HCT116 (cell line): ENCODE results near the gene FER. TPM values are rescaled to one million over a fixed set of nuclear protein-coding genes. Genes with fewer than 3 reads are reported as not detected.

ENCODE experiments used
- ATAC-seq: fragments of 200-7000 bp; cut with Tn5 transposase; 2 replicates; pipeline ENCODE4 v1.9.1; 2020; ENCODE audit warnings: mild to moderate bottlenecking, moderate library complexity
- BruUV-seq: library from RNA; stranded (reverse); fragments of 400-500 nt; replicated peaks from 2 replicates; lab custom pipeline; 2021; lab: Mats Ljungman, UMichigan
- CTCF ChIA-PET: fragments of 300-600 bp; sonication (Branson Sonifier 250); formaldehyde crosslinking; loops from one replicate; lab custom pipeline; 2021; ENCODE audit warnings: antibody characterized with exemption; lab: Charles Lee
- POLR2A ChIA-PET: fragments of 300-600, 350-600 bp; sonication (Branson Sonifier 250); formaldehyde crosslinking; loops from one replicate; lab custom pipeline; 2021; ENCODE audit warnings: antibody characterized with exemption; lab: Charles Lee
- RAD21 ChIA-PET, 2 experiments: fragments of 300-600 bp; sonication (Branson Sonifier 250); formaldehyde crosslinking; loops; one replicate each; lab custom pipeline; 2023; ENCODE audit warnings: low total read pairs in 2 of 2; ENCODE audit not compliant: uncharacterized antibody in 2 of 2, unreplicated experiment in 2 of 2, low non-redundant PET in 1 of 2; lab: Charles Lee
- DNase-seq: peaks from one replicate; pipeline ENCODE4 v3.0.0-alpha.2; 2010; ENCODE audit warnings: low read depth, low spot score
- H2AFZ ChIP-seq: fragments of 200-600 bp; shearing (Covaris generic), sonication (generic); 2 replicates; pipeline ENCODE4 v1.6.1; 2017; ENCODE audit warnings: low read depth, mixed run types, mixed read lengths, antibody characterized with exemption, low read length; ENCODE audit not compliant: poor library complexity, severe bottlenecking
- H3K27ac ChIP-seq: 2 replicates; pipeline ENCODE4 v1.5.1; 2012; ENCODE audit warnings: low read depth, low read length
- H3K27me3 ChIP-seq: fragments of 200-600 bp; sonication (generic); 2 replicates; pipeline ENCODE4 v1.6.1; 2016; ENCODE audit warnings: mixed run types, low read length, mixed read lengths; ENCODE audit not compliant: insufficient read depth
- H3K36me3 ChIP-seq, 2 experiments: fragments of 200-500 bp in 1 of 2; fragments of 200-600 bp in 1 of 2; sonication (Bioruptor generic) in 1 of 2; sonication (generic) in 1 of 2; 2 replicates each; pipeline versions ENCODE4 v1.5.1 to v1.6.1; 2014 to 2016; ENCODE audit warnings: low read length in 2 of 2, inconsistent platforms in 1 of 2, mixed read lengths in 1 of 2, mixed run types in 1 of 2; ENCODE audit not compliant: insufficient read depth in 2 of 2, control insufficient read depth in 1 of 2
- H3K4me1 ChIP-seq, 2 experiments: fragments of 200-600 bp in 1 of 2; sonication (generic) in 1 of 2; 2 replicates each; pipeline versions ENCODE4 v1.5.1 to v1.6.1; 2012 to 2017; ENCODE audit warnings: low read length in 2 of 2, inconsistent platforms in 1 of 2, mild to moderate bottlenecking in 1 of 2, mixed read lengths in 1 of 2, mixed run types in 1 of 2, moderate library complexity in 1 of 2; ENCODE audit not compliant: insufficient read depth in 2 of 2, control insufficient read depth in 1 of 2
- H3K4me2 ChIP-seq: fragments of 200-600 bp; sonication (generic); 2 replicates; pipeline ENCODE4 v1.6.1; 2017; ENCODE audit warnings: mixed run types, low read length, mixed read lengths
- H3K4me3 ChIP-seq, 2 experiments: fragments of 200-600 bp in 1 of 2; sonication (generic) in 1 of 2; replicated peaks in 1 of 2; 2 replicates each; pipeline ENCODE4 v1.5.1; 2011 to 2016; ENCODE audit warnings: low read length in 2 of 2, control low read depth in 1 of 2, low read depth in 1 of 2, mild to moderate bottlenecking in 1 of 2, mixed read lengths in 1 of 2, mixed run types in 1 of 2
- H3K79me2 ChIP-seq: fragments of 200-600 bp; sonication (generic); 2 replicates; pipeline ENCODE4 v1.6.1; 2017; ENCODE audit warnings: mild to moderate bottlenecking, mixed run types, low read length, moderate library complexity, mixed read lengths; ENCODE audit not compliant: insufficient read depth
- H3K9ac ChIP-seq: fragments of 200-600 bp; sonication (generic); 2 replicates; pipeline ENCODE4 v1.6.1; 2016; ENCODE audit warnings: low read length, mixed read lengths
- H3K9me2 ChIP-seq: fragments of 200-600 bp; sonication (generic), shearing (Covaris generic); 2 replicates; pipeline ENCODE4 v1.6.1; 2017; ENCODE audit warnings: mixed run types, mild to moderate bottlenecking, moderate library complexity; ENCODE audit not compliant: insufficient read depth
- H3K9me3 ChIP-seq, 2 experiments: fragments of 200-500 bp in 1 of 2; fragments of 200-600 bp in 1 of 2; sonication (Bioruptor generic) in 1 of 2; sonication (generic) in 1 of 2; 2 replicates each; pipeline ENCODE4 v1.6.1; 2014 to 2017; ENCODE audit warnings: low read length in 2 of 2, mixed read lengths in 2 of 2, inconsistent platforms in 1 of 2, low read depth in 1 of 2, mild to moderate bottlenecking in 1 of 2, mixed run types in 1 of 2, moderate library complexity in 1 of 2; ENCODE audit not compliant: control insufficient read depth in 1 of 2, insufficient read depth in 1 of 2
- H4K20me1 ChIP-seq: fragments of 200-600 bp; sonication (generic), shearing (Covaris generic); 2 replicates; pipeline ENCODE4 v1.6.1; 2017; ENCODE audit warnings: mixed run types, mild to moderate bottlenecking, moderate library complexity; ENCODE audit not compliant: insufficient read depth
- CEBPB ChIP-seq: IDR thresholded peaks from 2 replicates; pipeline ENCODE4 v1.6.1; 2012; ENCODE audit warnings: low read depth
- ELF1 ChIP-seq: IDR thresholded peaks from 2 replicates; pipeline ENCODE4 v1.6.1; 2012; ENCODE audit warnings: low read depth, borderline replicate concordance
- EZH2 ChIP-seq: fragments of 200-600 bp; sonication (generic); IDR thresholded peaks from 2 replicates; pipeline ENCODE4 v1.6.1; 2017; ENCODE audit warnings: antibody characterized with exemption, mixed run types
- EZH2phosphoT487 ChIP-seq: fragments of 200-600 bp; IDR thresholded peaks from 2 replicates; pipeline ENCODE4 v1.6.1; 2018; ENCODE audit warnings: antibody characterized with exemption, borderline replicate concordance
- FOSL1 ChIP-seq: IDR thresholded peaks from 2 replicates; pipeline ENCODE4 v1.6.1; 2012; ENCODE audit warnings: low read depth
- JUND ChIP-seq: IDR thresholded peaks from 2 replicates; pipeline ENCODE4 v1.6.1; 2012
- POLR2A ChIP-seq: IDR thresholded peaks from 2 replicates; pipeline ENCODE4 v1.7.0; 2011; ENCODE audit warnings: borderline replicate concordance; ENCODE audit not compliant: insufficient read depth, insufficient read length; ENCODE audit errors: extremely low read depth
- POLR2AphosphoS5 ChIP-seq: IDR thresholded peaks from 2 replicates; pipeline ENCODE4 v1.6.1; 2011; ENCODE audit warnings: mild to moderate bottlenecking, low read depth, low read length, moderate library complexity
- RAD21 ChIP-seq: IDR thresholded peaks from 2 replicates; pipeline ENCODE4 v1.6.1; 2012; ENCODE audit warnings: low read depth, mild to moderate bottlenecking
- SP1 ChIP-seq: IDR thresholded peaks from 2 replicates; pipeline ENCODE4 v1.6.1; 2012; ENCODE audit warnings: low read depth
- SRF ChIP-seq: IDR thresholded peaks from 2 replicates; pipeline ENCODE4 v1.6.1; 2012; ENCODE audit warnings: low read depth
- YY1 ChIP-seq: IDR thresholded peaks from 2 replicates; pipeline ENCODE4 v1.6.1; 2011; ENCODE audit warnings: low read length, low read depth, moderate library complexity, mild to moderate bottlenecking; ENCODE audit not compliant: insufficient replicate concordance; ENCODE audit errors: extremely low read depth
- ZNF274 ChIP-seq: fragments of 200-500 bp; sonication (Bioruptor generic); IDR thresholded peaks from 2 replicates; pipeline ENCODE4 v1.6.1; 2014; ENCODE audit warnings: mild to moderate bottlenecking, low read depth, low read length, inconsistent platforms
- intact Hi-C: fragments of 100-400 bp; cut with micrococcal nuclease; formaldehyde crosslinking; loops from 2 replicates; pipeline ENCODE4 v1.10.0; 2022
- total RNA-seq: library from RNA; stranded (reverse); gene quantifications from one replicate; pipeline ENCODE4 v1.2.1, GENCODE V29; 2021; ENCODE audit not compliant: unreplicated experiment
- TF ChIP-seq, protein P1 (sequence below): IDR thresholded peaks from 2 replicates; pipeline ENCODE4 v1.6.1; 2012
- TF ChIP-seq, protein P2 (sequence below): IDR thresholded peaks from 2 replicates; pipeline ENCODE4 v1.6.1; 2012

FER gene
- total RNA-seq, 1 experiment from 2014 or later: 32.0 TPM

DNA sequence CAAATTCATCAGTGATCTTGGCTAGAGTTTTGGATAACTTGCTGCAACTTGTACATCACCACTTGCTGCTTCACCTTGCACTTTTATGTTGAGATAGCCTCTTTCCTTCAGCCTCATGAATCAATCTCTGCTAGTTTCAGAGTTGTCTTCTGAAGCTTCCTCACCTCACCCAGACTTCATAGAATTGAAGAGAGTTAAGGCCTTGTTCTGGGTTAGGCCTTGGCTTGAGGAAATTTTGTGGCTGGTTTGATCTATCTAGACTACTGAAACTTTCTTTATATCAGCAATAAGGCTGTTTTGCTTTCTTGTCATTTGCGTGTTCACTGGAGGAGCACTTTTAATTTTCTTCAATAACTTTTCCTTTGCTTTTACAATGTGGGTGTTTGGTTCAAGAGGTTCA, 12.8 kb downstream of the FER start:
- Histone ChIP-seq H3K36me3 (no peaks in the 10 kb centered on the region), H4K20me1 (no peaks in the 10 kb centered on the region), H3K4me3 (no peak overlapping the region), H3K79me2 (no peaks in the 10 kb centered on the region; the same call in 1 of the 2 replicates), H2AFZ (no peak overlapping the region), H3K9me2 (no peaks in the 10 kb centered on the region), H3K27ac (no peak overlapping the region), H3K9ac (no peak overlapping the region), H3K27me3 (no peaks in the 10 kb centered on the region), H3K4me1 (no peaks in the 10 kb centered on the region), H3K9me3 (peaks cover 0 to 8% of the 10 kb centered on the region in 2 experiments; a peak in 1 of 4 replicates), H3K4me2 (no peak overlapping the region)
- TF ChIP-seq, protein P1, sequence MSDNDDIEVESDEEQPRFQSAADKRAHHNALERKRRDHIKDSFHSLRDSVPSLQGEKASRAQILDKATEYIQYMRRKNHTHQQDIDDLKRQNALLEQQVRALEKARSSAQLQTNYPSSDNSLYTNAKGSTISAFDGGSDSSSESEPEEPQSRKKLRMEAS: no peak
- TF ChIP-seq YY1: no peak
- TF ChIP-seq SP1: no peak
- no peak for TF ChIP-seq ZNF274
- TF ChIP-seq, protein P2, sequence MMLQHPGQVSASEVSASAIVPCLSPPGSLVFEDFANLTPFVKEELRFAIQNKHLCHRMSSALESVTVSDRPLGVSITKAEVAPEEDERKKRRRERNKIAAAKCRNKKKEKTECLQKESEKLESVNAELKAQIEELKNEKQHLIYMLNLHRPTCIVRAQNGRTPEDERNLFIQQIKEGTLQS: no peak
- TF ChIP-seq POLR2AphosphoS5: no peak
- no peak for TF ChIP-seq EZH2phosphoT487
- no peak for TF ChIP-seq ELF1
- TF ChIP-seq CEBPB: no peak
- TF ChIP-seq POLR2A: no peak
- no peak for TF ChIP-seq RAD21
- TF ChIP-seq JUND: no peak
- no peak for TF ChIP-seq SRF
- TF ChIP-seq EZH2: no peak
- no peak for TF ChIP-seq FOSL1
- ChIA-PET RAD21 (no interaction called here), POLR2A (interaction anchor here (0.7 kb wide), 1 partner anchor 301 kb away, joined by 3 read pairs; no protein-coding TSS in a partner anchor), CTCF (no interaction called here)
- ATAC-seq (no peak), DNase-seq (no peak)
- BruUV-seq: no TSS peak
- intact Hi-C loops: no loop called here
